HG02981 (cell line): Measurements from ENCODE around the gene DPYSL5.
"Not testable (repeated sequence)": the region's sequence is repeated elsewhere in the genome, so short reads cannot be mapped to it uniquely, and the experiment has no call there.

Source experiments
- ATAC-seq: cut with Tn5 transposase; IDR thresholded peaks from one replicate; pipeline ENCODE4 v1.9.1; 2021; ENCODE audit warnings: mild to moderate bottlenecking, moderate library complexity; ENCODE audit not compliant: unreplicated experiment

The DPYSL5 gene

DNA sequence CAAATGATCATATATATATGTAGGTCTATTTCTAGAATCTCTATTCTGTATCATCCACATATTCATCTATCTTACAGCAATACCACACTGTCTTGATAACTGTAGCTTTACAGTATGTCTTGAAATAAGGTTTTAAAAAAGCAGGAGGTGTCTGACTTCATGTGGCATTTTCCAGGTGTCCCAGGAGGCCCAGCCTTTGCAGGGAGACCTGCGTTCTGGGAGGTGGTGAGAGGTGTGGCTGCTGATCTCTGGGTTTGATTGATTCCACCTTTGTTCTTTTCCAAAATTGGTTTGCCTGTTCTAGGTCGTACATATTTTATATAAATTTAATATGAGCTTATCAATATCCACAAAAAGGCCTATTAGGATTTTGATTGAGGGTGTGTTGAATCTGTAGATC, 26.6 kb downstream of the DPYSL5 start:
- ATAC-seq: no peak

DNA sequence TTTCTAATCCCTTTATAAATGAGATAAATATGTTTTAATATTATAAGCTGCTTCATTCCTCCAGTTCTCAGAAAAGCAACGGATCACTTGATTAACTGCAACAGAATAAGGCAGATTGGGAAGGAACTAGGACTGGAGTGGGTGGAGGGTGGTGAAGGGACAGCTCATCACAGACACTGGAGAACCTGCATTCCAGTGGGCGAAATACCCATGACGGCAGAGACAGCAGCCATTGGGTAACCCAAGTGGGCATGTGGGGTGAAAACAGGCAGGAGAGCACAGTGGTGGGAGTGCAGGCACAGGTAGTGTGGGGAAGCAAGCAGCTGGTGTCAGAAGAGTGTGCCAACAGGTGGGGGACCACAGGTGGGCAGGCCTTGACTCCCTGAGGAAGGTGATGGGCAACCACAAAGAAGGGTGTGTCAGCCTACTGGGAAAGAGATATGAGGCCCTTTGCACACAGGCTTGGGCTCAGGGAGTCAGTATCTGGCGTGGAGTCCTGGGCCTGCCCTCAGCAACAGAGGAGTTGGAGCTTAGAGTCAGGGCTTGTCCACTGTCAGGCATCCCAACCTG, 27.2 kb downstream of the DPYSL5 start:
- ATAC-seq: no peak

DNA sequence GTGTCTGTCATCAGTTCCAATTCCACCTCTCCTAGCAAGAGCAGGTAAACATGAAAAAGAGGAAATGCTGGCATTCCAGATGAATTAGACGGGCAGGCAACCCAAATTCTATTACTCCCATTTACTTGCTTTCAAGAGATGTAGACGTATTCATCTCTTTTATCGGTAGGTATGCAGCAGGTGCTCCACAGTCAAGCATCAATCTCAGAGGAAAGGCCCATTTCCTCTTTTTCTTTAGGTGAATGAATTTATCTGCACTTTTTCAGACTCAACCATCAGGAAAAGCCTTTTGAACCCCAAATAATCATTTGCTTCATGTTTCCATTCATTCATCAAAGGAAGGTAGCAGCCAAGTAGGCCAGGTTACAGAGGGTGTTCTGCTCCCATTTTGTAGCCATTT, 27.9 kb downstream of the DPYSL5 start:
- no peak for ATAC-seq

DNA sequence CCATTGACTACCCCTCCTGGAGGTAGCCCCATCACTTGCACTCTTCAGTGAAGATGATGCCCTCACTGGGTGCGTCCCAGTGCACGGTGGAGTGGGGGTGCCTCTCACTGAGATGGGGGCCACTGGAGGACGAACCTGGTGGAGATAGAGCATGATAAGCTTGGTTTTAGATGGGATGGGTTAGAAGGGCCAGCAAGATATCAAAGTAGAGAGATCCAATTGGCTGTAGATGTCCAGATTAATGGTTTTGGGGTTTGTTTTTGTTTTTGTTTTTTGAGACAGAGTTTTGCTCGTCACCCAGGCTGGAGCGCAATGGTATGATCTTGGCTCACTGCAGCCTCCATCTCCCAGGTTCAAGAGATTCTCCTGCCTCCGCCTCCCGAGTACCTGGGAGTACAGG, 28.3 kb downstream of the DPYSL5 start:
- no peak for ATAC-seq

DNA sequence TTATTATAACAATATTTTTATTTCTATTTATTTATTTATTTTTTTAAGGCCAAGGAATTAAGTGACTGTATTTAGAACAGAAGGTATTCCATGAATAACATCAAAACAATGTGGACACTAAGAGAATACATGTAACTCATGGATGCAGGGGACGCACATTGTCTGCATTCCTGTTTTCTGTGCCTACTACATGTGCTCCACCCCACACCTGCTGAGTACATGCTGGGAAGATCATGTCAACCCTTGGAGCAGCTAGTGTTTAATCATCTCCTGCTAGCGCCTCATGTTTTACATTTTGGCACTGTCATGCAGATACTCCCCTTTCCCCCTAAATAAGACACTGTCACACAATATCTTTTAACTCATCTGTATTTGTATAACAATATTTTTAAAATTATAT, 29.3 kb downstream of the DPYSL5 start:
- ATAC-seq: no peak

DNA sequence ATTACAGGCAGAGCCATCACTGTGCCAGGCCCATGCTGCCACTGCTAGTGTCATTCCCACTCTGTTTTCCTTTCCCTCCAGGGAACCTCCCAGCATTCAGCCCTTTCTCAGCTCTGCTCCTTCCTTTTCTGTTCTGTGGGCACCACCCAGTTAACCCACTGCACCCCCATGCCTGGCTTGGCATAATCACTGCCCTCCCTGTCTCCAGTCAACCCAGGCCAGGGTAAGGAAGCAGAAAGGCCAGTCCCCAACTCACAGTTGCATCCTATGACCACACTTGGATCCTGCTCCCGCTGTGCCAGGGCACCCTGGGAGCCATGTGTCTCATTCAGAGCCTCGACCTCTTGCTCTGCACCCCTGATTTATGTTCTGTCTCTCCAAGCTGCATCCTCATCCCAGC, 32.2 kb downstream of the DPYSL5 start:
- ATAC-seq: no peak

DNA sequence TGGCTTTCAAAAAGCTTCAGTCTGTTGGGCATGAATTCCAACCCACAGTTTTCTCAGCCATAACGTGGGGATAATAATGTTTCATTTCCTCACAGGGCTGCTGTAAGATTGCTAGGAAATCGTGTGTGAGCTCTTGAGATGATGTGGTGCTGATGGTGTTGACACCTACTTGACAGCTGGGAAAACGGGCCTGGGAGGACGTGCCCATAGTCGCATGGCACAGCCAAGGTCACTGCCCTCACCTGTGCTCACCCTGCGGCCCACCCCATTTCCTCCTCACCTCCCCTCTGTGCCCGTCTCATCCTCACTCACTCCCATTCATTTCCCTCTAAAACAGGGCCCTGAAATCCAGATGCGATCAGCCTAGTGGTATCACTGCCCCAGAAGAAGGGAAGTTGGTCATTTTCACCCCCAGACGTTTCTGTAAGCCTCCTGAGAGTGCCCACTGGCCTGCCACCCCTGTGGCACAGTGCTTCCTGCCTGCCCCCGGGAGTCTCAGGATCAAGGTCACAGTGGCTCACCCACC, 33.0 kb downstream of the DPYSL5 start:
- no peak for ATAC-seq

DNA sequence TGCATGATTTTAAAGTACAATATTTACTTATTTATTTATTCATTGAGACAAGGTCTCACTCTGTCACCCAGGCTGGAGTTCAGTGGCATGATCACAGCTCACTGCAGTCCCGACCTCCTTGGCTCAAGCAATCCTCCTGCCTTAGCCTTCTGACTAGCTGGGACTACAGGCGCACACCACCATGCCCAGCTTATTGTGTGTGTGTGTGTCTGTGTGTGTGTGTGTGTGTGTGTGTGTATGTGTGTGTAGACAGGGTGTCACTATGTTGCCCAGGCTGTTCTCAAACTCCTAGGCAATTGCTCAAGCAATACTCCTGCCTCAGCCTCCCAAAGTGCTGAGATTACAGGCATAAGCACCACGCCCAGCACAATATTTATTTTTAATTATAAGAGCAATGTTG, 34.3 kb downstream of the DPYSL5 start:
- not testable (repeated sequence) for ATAC-seq

DNA sequence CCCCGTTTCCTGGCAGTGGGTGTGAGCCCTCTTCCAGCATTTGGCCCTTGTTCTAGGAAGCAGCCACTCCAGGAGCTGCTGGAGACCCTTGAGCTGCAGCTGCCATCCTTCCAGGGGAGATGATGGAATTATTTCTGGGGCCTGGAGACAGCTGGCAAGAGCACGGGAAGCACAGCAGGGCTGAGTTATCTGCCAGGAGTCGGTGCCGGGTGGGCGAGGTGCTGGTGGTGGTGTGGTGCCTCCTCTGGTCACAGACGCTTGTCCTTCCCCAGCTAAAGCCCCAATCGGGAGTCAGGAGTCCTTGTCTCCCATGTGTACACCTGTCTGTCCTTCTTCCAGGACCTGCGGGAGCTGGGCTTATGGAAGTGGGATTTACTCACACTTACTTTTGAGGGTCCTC, 36.0 kb downstream of the DPYSL5 start:
- ATAC-seq: no peak

DNA sequence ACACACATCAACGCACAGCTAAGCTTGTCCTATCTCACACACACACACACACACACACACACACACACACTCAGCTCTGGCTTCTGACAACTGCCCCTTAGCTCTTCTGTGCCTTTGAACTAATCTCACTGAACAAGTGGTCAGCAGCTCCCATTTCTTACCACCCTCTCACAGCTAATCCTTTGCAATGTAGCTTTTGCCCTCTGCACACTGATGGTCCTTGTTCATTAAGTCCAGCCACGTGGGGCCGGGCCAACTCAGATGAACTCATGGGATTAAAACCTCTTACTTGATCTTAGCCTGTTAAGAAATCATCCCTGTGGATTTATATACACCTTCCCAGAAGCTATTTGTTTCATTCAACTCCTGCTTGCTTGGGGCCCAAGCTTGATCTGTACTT, 36.6 kb downstream of the DPYSL5 start:
- ATAC-seq: no peak

DNA sequence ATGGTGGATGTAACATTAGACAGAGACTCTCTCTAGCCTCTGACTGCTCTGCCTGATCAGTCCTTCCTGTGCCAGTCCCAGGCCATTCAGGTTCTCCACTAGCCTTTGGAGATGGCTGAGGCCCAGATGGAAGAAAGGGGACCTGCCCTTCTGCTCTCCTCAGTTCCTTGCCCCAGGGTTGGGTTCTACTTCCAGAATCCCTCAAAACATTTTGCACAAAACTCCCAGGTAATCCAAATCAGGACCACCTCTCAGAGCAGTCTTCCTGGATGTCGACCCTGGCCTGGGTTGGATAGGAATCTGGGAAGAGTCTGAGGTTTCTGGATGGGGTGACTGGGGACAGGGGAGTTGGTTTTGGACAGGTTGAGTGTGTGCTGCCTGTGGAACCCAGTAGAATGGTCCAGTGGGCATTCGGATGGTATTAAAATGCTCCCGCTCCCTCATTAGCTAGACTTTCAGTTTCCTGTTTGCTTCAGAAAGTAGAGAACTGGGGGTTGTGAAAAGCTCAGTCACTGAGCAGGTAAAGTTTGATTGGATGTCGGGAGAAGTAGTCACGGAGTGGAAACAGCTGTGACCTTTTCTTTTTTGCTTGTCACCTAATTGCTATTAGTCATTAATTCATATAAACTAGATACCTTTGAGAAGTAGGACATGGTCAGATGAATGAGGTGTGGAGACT, 37.9 kb downstream of the DPYSL5 start:
- no peak for ATAC-seq

DNA sequence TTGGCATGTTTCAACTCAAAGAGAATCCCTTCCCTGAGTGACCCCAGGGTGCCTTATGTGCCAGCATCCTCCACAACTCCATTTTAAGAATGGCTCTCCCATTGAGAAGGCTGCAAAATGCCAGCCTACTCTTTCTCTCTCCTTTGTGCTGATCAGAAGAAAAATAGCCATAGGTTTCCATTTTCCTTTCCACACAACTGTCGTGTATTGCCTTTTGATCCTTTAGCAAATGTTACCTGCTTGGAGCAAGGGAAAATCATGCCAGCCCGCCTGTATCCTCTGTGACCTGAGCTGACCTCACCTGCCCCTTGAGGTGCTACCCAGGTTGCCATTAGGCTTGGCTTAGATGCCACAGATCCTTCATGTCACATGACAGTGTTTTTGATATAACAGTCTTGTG, 38.8 kb downstream of the DPYSL5 start:
- ATAC-seq: no peak

DNA sequence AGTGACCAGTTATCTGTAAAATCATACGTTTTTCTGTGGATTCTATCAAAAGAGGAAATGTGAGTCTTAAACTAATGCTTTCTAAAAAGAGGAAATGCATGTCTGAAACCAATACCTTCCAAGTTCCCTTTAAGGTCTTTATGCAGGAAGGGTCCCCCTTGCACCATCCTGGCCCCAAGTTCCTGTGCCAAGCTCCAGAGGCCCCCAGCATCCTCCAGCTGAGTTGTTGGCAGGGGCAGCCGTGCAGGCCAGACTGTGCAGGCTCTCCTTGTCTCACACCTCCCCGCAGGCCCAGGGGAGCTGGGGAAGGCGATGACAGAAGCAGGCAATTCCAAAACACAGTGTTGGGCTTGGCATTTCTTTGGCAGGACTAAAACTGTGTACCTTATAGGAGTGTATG, 39.2 kb downstream of the DPYSL5 start:
- no peak for ATAC-seq

DNA sequence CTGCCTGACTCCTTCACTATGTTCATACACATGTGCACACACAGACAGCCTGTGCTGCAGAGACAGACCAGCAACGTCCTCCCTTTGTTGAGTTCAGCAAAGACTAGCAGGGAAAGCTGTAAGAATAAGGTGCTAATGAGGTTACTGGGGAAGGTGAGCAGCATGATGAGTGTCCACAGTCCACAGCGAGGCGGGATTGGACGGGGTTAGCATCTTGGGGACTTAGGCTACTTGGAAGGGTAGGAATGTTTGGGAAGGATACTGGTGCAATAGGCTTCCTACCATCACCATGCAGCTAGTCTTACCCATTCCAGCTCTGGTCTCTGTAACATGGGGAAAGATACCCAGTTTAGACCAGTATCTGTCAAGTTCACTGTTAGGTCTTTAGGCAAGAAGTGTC, 41.9 kb downstream of the DPYSL5 start:
- ATAC-seq: no peak

DNA sequence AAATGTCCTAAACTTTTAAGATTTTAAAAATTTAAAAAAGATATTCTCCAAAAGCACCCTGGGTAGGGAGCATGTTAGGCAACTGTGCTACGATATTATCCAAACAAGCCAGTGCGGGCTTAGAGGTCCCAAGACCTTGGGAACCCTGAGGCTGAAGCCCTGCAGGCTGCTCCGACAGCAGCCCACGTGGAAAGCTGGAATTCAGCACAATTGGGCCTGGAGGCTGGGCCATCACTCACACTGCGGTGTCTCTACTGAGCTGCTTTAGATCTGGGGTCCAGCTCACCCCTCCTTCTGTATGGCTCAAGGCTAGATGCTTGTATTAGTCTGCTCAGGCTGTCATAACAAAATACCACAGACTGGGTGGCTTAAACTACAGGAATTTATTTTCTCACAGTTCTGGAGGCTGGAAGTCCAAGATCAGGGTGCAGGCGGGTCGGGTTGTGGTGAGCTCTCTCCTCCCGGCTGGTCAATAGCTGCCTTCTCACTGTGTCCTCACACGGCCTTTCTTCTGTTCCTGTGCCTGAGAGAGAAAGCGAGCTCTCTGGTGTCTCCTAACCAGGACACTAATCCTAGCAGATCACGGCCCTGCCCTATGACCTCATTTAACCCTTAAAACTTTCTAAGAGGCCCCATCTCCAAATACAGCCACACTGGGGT, 42.5 kb downstream of the DPYSL5 start:
- ATAC-seq: no peak

DNA sequence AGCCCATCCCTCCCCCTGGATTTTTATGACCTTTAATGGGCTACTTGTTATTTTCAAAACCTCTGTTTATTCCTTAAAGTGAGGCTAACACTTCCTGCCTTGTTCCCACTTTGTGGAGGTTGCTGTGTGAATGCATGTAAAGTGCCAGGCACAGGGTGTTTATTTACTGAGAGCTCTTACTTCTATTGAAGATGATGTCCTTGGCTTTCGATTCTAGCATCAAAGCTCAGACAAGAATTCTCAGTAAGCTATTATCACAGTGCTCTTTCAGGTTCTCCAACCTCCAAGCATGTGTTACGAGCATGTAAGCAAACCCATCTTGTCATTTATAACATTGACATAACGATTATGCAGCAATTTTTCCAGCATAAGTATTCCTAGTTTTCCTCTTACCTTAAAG, 44.2 kb downstream of the DPYSL5 start:
- no peak for ATAC-seq

DNA sequence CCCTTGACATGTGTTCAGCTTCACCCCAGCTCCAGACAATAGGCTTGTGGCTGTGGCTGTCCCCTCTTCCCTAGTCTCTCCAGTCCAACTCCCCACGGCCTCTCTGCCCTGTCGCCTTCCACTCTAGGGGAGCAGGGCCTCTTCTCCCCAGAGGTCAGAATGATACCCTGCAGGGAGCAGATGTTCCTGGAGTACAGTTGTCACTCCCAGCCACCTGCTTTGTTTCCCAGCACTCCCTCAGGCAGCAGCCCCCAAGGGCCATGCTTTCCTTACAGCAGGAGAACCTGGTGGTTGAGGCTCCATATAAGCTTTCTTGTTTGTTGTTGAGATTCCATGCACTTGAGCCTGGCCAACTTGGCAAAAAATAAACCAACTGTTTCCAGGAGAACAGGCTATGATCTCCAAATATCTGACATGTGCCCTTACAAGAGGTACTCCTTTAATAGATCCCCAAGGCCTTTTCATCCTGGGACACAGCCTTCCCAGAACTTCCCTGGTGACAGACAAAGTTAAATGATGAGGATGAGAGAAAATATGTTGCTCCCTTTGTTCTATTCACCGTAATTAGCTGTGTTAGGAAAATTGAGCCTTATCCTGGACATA, 45.1 kb downstream of the DPYSL5 start:
- ATAC-seq: no peak

DNA sequence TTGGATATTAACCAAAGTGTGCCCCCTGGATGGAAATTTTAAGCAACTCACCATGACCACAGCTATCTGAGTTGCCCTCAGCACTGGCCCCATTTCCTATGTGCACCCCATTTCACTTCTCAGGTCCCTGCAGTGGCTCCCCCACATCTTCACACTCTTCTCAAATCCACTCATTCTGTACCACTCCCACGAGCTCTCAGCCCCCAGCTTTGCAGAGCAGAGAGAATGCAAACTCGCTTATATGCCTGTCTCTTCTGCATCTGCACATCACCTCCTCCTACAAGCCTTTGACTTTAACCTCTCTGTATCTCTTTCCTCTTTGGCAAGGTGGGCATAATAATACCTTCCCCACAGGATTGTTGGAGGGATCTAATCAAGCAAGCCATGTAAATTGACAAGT, 46.2 kb downstream of the DPYSL5 start:
- ATAC-seq: no peak

DNA sequence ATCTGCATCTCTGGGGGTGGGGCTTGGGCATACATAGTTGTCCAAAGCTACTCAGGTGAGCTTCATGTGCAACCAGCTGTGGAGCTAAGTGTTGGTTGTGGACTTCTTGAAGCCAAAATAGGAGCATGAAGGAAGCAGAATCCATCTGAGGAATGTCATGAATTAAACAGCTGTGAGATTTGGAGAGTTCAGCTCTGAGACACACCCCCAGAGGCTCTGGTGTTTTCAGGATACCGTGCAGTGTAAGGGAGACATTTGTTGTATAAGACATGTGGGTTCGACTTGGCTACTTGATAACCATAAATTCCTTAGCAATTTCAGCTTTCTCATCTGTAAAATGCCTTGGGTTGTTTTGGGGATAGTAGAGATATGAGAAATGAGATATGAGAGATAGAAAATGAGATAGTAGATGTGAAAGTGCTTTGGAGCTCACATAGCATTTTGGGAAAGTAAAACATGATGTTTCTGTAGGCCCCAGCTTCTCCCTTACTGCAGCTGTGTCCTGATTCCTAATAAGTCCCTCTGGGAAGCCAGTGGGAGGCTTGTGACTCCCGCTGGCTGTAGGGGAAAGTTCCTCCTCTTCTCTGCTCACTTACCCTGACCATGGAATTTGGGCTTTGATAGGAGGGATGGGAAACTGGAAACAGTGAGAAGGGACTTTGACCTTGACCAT, 50.0 kb downstream of the DPYSL5 start:
- no peak for ATAC-seq

DNA sequence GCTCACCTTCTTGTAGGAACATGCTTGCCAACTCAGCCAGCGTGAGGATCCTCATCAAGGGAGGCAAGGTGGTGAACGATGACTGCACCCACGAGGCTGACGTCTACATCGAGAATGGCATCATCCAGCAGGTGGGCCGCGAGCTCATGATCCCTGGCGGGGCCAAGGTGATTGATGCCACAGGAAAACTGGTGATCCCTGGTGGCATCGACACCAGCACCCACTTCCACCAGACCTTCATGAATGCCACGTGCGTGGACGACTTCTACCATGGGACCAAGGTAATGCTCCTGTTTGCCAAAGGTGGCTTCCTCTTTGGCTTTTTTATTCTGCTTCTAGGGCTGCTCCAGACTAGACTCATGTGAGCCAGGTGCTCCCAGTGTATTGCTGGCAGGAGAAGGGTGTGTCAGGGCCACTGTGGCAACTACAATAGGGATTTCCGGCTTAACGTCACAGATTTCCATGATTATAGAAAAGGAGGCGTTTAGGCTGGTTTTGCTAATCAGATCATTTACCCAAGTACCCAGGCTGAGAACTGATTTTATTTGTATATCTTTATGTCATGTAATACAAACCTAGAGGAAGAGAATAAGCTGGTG, 50.6 kb downstream of the DPYSL5 start:
- ATAC-seq: no peak
